Measurements from ENCODE around the gene SERPINB4.

SERPINB4 gene

DNA sequence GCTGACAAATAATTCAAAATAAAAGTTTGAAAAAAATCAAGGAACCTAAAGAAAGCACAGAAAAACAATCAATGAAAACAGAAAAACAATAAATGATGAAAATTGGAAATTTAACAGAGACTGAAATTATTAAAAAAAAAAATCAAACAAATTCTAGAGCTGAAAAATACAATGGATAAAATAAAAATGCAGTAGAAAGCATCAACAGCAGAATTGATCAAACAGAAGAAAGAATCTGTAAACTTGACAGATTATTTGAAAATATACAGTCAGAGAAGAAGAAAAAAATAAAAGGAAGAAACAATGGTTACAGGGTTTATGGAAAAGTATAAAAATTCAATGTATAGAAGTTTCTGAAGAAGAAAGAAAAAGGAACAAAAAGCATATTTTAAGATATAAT, 16.2 kb downstream of the SERPINB4 start:
- no peak for DNase-seq (ENCODE audit: low read depth)

DNA sequence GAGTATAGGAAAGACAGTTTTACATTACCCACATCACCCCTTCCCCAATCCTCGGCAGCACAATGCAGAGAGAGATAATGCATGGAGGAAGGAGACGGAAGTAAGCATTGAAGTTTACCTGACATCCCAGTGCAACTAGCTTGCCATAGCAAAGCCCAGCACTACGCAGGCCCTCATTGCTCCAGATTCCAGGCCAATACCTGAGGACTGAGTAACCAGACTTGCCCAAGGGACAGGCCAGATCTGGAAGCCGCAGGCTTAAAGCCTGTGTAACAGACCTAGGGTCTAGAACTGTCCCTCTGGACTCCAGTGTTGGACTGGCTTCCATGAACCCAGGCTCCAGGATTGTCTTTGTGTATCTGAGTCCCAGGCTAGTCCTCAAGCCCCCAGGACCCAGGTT, 17.6 kb downstream of the SERPINB4 start:
- DNase-seq (ENCODE audit: low read depth), result no peak

DNA sequence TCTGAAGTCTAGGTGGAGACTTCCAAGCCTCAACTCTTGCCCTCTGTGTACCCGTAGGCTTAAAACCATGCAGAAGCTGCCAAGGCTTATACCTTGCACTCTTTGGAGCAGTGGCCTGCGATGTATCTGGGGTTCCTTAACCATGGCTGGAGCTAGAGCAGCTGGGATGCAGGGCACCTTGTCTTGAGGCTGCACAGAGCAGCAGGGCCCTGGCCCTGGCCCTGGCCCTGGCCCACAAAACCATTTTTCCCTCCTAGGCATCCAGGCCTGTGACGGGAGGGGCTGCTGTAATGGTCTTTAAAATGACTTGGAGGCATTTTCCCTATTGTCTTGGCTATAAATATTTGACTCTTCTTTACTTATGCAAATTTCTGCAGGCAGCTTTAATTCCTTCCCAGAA, 19.2 kb downstream of the SERPINB4 start:
- DNase-seq (ENCODE audit: low read depth), result no peak

DNA sequence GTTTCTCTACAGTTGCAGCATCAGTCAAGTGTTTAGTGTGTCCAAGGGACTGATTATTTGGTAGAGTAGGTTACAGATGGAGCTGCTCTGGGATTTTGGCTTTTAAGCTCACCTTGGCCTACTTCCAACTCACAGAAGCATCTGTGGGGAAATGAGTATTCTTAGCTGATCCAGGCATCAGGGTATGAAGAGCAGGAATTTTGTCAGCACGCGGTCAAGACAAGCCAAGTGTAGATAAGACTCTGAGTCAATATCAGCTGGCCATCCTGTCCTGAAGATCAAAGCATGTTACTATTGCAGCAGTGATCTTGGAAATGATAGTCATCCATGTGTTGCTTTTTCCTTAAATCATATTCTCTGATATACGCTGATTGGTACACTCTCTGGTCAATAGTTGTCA, 24.4 kb downstream of the SERPINB4 start:
- no peak for DNase-seq (ENCODE audit: low read depth)

DNA sequence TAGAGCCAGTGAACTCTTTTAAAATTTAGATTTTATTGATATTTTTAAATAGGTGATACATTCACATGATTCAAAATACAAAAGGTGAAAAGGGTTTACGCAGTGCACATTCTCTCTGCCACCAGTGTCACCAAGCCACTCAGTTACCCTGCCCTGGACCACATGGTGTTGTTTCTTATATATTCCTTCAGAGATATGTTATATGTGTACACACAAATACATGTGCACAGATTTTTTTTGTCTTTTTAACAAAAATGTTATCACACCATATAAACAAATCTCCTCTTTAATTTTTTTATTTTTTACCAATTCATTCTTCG, 26.2 kb downstream of the SERPINB4 start:
- DNase-seq (ENCODE audit: low read depth), result no peak

DNA sequence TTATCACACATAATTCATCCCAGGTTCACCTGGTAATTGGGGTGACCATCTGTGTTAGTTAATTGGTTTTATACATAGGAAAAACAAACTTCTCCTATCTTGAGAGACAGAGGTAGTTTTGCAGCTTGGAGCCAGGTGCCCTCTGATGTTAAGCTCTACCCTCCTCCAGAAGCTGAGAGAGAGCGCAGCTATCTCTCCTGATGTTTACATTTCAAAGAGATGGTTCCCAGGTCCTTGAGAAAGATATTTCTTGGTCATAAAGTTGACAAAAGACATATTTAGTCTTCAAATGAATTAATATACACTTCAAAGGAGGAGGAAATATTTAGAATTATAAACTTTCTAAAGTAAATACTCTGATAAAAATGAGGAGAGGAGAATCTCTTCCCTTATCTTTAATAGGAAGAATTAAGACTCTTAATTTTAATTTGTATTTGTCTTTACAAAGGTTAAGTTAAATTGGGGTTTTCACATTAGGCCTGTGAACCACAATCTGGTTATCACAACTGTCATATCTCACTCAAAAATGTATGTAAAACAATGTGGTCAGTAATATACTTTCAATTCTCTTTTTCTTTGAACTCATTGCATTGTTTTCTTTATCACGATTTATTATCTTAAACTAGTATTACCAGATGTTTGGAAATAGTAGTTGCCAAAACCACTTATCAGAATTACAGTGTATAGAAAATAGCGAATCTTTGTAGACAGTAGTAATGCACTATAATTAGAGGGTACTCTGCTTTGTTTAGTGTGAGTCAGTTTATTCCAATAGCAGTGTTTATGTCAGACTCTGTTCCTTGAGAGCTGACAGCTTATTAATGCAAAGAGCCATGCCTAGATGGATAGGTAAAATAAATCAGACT, 26.8 kb downstream of the SERPINB4 start:
- DNase-seq (ENCODE audit: low read depth), result no peak

DNA sequence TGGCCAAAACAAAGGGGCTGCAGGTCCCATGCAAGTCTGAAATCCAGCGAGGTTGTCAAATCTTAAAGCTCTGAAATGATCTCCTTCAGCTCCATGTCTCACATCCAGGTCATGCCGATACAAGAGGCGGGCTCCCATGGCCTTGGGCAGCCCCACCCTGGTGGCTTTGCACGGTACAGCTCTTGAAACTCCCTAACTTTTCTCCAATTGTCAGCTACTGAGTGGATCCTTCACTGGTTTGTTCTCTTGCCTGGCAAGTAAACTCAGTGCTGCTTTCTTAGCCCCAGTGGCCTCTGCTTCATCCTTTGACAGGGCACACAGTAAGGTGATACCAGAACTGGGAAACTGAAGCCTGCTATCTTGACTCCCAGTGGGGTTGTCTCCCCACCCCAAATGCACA, 30.6 kb downstream of the SERPINB4 start:
- no peak for DNase-seq (ENCODE audit: low read depth)

DNA sequence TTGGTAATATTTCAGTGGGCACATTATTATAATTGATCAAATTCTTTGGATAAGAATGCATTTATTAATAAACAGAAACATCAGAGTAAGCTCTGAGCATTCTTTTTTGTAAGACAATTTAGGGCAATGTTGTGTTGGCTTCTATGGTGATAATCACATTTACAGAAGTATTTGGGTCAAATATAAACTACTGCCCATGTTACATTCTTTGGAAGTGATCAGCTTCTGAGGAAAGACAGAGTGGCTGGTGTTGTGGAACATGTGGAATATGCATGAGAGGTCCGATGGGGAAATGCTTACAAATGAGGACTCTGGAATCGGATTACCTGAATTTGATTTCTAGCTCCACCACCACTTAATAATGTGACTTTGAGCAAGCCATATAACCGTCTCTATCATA, 37.5 kb downstream of the SERPINB4 start:
- DNase-seq (ENCODE audit: low read depth), result no peak

DNA sequence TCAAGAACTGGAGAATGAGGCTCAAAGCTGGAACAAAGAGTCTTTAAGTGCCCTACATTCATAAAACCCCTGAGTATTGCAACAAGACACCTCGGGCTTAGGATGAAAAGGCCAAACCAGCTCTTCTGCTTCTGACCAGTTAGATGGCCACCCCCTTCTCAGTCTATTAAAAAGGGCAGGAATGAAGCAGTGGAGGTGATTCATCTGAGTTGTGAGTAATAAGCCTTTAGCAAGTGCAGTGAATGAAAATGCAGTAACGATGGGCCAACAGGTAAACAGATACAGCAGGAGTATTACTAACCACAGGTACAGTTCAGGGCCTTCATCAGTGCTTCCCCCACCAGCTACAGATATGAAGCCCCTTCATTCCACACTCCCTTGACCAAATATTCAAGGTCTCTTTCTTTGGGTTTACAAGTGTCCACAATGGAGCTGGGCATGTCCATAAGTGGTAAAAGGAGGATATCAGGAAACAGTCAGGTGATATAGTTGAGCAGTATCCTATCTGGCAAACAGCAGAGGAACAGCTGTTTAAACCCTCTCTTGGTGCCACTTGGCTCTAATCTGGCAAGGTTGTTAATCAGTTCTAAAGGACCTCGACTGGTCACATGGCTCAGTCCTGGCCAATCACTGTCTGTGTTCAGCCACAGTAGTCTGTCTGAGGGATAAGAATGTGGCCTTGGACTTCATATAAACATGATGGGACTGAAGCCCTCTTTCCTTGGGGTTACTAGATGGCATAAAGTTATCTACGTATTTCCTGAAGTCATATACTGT, 39.1 kb downstream of the SERPINB4 start:
- peak; percentile 12 for DNase-seq (ENCODE audit: low read depth)

DNA sequence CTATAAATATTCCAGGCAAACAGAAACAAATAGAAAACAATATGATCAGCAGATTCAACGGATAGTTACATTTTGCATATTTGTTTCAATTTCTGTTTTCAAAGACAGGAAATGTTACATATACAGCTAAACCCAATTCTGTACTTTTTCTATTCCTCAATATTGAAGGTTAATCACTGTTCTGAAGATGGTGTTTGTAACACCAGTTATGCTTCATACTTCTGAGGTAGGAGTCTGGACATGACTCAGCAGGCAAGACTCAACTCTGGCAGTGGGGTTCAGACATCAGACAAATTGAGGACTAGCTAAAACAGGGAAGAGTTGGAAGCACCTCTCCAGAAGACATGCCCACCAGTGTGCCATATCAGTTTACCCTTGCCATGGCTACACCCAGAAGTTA, 40.3 kb downstream of the SERPINB4 start:
- peak; percentile 11 for DNase-seq (ENCODE audit: low read depth)

DNA sequence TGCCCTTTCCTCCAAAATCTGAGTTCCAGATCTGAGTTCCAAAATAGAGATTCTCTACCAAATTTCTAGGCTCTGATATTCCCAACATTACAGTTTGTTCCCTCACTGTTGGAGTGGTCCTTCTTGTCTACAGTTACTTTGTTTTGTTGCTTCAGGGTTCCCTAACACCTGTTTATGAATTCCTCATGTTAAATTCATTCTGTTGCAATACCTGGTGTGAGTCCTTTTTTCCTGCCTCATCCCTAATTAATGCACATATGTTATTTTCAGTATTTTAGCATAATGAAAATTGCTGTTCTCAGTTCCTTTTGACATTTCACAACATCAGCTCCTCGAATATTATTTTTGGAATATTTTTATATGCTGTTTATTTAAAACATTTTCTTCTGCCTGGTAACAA, 40.7 kb downstream of the SERPINB4 start:
- DNase-seq (ENCODE audit: low read depth), result no peak

DNA sequence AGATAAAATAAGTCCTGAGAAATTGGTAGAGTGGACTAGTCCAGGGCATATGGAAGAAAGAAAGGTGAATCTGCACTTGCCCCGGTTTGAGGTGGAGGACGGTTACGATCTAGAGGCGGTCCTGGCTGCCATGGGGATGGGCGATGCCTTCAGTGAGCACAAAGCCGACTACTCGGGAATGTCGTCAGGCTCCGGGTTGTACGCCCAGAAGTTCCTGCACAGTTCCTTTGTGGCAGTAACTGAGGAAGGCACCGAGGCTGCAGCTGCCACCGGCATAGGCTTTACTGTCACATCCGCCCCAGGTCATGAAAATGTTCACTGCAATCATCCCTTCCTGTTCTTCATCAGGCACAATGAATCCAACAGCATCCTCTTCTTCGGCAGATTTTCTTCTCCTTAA, 47.1 kb downstream of the SERPINB4 start:
- no peak for DNase-seq (ENCODE audit: low read depth)

DNA sequence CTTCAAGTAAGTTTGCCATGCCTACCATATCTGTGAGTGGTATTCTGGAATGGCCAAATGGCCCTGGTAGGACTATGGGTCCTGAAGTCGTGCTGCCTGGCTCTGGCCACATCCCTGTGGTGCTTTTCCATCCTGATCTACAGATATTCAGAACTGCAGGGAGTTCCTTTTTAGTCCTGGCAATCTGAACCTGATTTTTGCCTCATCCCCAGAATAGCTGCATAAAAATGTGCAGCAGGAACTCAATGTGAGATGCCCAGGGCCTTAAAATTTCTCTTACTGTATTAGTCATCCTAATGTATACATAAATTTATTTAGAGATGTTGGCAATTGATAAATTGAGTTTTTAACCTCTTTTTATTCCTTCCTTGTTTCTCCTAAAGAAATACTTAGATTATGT, 51.6 kb downstream of the SERPINB4 start:
- DNase-seq (ENCODE audit: low read depth), result no peak

DNA sequence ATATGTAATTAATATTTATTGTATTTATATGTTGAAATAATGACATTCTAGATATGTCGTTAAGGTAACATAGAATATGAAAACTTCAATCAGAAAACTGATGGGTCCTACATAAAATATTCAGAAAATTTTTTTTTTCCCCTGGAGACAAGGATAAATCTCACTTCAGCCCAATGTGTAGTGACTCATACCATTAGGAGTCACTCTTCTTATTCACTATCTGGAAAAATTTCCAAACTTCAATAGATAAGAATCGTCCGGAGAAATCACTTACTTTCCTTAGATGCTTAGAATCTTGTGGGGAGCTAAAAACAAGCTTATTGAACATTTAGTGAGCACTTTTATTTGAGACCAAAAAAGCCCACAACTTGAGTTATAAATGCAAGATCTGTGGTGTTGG, 52.3 kb downstream of the SERPINB4 start:
- DNase-seq (ENCODE audit: low read depth), result no peak

DNA sequence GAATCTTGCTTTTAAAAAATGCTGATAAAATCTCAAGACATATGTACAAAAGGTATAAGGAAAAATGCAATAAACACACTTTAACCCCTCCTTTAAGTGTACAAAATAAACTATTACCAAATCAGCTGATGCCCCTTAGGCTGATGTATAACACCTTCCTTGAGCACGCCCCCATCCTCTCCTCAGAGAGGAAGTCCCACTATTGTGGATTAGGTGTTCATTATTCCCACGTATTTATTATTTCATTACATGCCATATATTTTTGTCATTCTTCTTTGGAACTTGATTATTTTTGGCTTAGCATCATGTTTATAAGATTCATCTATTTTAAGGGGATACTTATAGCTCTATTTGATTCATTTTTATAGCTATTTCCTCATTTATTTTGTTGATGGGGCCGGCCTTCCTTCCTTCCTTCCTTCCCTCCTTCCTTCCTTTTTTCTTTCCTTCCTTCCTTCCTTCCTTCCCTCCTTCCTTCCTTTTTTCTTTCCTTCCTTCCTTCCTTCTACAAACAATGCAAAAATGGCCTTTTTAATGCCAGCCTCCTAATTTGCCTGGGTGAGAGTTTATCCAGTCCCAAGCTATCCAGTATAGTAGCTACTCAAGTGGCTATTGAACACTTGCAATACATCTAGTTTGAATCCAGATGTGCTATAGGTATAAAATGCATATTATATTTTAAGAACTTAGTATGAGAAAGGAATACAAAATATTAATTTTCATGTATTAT, 52.9 kb downstream of the SERPINB4 start:
- no peak for DNase-seq (ENCODE audit: low read depth)

DNA sequence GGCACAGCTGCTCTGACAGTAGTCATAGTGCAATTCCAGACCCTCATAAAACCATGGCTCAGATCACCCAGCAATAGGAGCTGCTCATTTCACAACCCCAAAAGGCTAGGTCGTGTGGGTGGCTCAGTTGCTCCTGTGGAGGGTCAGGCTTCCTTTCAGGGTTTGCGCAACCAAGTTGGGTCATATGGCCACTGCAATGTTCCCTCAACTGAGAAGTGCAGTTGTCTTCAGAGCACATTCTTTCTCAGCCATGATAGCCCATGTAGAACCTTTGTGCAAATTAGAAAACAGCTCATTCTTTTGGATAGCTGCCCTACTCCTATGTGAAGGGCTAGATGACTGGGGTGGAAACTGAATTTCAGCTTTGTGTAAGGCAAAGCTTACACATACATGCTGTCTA, 53.7 kb downstream of the SERPINB4 start:
- no peak for DNase-seq (ENCODE audit: low read depth)

DNA sequence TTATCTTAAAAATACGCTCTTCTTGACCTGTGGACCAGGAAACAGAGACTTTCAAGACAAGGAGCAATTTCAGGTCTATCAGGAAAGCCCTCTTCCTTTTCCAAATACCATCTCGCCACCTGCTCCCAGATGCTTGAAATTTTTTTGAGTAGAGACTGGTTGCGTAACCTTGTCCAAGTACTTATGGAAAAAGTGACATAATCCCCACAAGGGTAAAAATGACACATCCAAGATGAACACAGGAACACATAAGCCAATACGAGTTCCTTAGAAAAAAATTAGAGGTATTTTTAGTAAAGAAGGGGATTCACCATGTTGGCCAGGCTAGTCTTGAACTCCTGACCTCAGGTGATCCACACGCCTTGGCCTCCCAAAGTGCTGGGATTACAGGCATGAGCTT, 55.1 kb downstream of the SERPINB4 start:
- no peak for DNase-seq (ENCODE audit: low read depth)
